ENCODE results near the gene STX2. TPM values are rescaled to one million over a fixed set of nuclear protein-coding genes. Genes with fewer than 3 reads are reported as not detected.

The STX2 gene
- total and polyA plus RNA-seq, 2 donors (not counting 3 experiments of a cell fraction or from before 2014, with no cell fraction given), result 26.2 to 32.6 TPM

DNA sequence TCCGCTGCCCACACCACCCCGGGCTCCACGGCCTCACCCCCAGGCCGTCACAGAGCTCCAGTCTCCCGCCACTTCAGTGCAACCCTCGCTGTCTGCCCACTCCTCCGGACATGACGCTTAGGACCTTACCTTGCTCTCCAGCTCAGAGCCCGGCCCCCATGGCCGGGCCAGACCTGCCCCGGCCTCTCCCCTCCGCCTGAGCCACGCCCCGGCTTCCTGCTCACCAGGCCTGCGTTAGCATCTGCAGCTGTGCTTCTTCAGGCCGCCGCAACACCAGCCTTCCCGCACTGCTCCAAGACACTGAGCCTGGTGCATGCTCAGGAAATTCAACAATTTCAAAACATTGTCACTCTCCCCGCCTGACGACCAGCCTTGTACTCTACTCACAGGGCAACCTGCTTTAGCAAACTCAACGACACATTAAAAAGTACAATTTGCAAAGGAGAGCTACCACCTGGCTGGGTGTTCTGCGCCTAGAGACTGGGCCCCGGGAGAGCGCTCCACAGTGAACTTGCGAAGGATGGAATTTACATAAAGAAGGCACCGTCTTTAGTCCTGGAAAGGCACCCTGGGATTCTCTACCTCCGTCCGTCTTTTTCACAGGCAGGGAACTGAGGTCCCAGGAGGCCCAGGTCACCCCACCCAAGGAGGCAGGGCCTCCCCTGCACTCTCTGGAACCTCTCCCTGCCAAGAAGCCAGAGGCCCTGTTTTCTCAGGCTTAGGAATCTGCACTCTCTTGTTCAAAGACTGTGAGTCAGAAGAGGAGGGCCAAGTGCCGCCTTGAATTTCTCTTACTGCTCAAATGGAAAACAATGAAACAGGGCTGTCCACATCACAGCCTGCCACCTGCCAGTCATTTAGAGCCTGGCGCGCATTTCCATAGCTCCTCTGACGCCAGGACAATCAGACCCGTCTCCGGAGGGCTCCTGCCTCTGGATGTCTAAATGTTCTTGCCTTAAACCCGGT lies 51.3 kb downstream of the STX2 start:
- dilution Hi-C loops (cut with MboI; ENCODE audit: extremely low pct_ligation_motif_present, low sequenced_read_pairs), result no loop called here
- Histone ChIP-seq H3K4me3 (replicated peaks in 1 of 3; ENCODE audit: insufficient read depth in 1 of 3, low read depth in 1 of 3, low read length in 3 of 3) (no peak overlapping the region), H3K4me1 (ENCODE audit: control insufficient read depth, extremely low read depth, insufficient read depth, low read length) (no peaks in the 10 kb centered on the region), H3K27ac (ENCODE audit: insufficient read depth, low read depth, low read length) (no peak overlapping the region), H3K9ac (replicated peaks; ENCODE audit: extremely low read depth, insufficient read depth, low read length) (no peak overlapping the region), H3K9me1 (replicated peaks; ENCODE audit: control insufficient read depth, extremely low read depth, insufficient read depth, low read length) (no peaks in the 10 kb centered on the region), H3K9me3 (replicated peaks; ENCODE audit: control insufficient read depth, insufficient read depth, low read length) (no peaks in the 10 kb centered on the region), H3K4me2 (ENCODE audit: insufficient read depth, low read length) (no peak overlapping the region), H3K36me3 (ENCODE audit: control insufficient read depth in 2 of 2, extremely low read depth in 1 of 2, insufficient read depth in 2 of 2, low read length in 2 of 2) (peaks cover 0 to 2% of the 10 kb centered on the region in 2 experiments), H3K79me2 (ENCODE audit: control insufficient read depth, insufficient read depth, low read length) (no peaks in the 10 kb centered on the region), H4K20me1 (replicated peaks; ENCODE audit: control insufficient read depth, extremely low read depth, insufficient read depth, low read length) (peaks cover 2% of the 10 kb centered on the region), H3K27me3 (ENCODE audit: control insufficient read depth in 2 of 2, insufficient read depth in 2 of 2, low read length in 2 of 2) (no peaks in the 10 kb centered on the region), H2AFZ (ENCODE audit: low read depth, low read length) (no peak overlapping the region)
- BruUV-seq (replicated peaks), result no TSS peak
- ChIA-PET CTCF (interaction anchor here (0.6 to 1.5 kb wide), 2 partner anchors 12 to 32 kb away, joined by 3 read pairs; no protein-coding TSS in a partner anchor), POLR2A (no interaction called here)
- DNase-seq (ENCODE audit: low read depth, low spot score) (no peak), FAIRE-seq (no peak)
- no peak for TF ChIP-seq FOS (IDR thresholded peaks at IDR 0.05; ENCODE audit: borderline replicate concordance, insufficient read depth, low read length)
- TF ChIP-seq JUN (IDR thresholded peaks at IDR 0.05; ENCODE audit: borderline replicate concordance, insufficient read depth, insufficient read length, low read depth), result no peak
- TF ChIP-seq POLR2AphosphoS5 (IDR thresholded peaks at IDR 0.05; ENCODE audit: insufficient read depth, low read depth, low read length), result no peak
- TF ChIP-seq GATA2 (IDR thresholded peaks at IDR 0.05; ENCODE audit: insufficient read depth, insufficient read length, low read depth, low read length), result no peak
- no peak for TF ChIP-seq POLR2A (IDR thresholded peaks at IDR 0.05; ENCODE audit: low read depth, low read length)
- TF ChIP-seq EZH2 (IDR thresholded peaks at IDR 0.05; ENCODE audit: borderline replicate concordance, low read depth, low read length, severe bottlenecking), result no peak
- TF ChIP-seq MYC (IDR thresholded peaks at IDR 0.05; ENCODE audit: low read depth, low read length), result no peak
- TF ChIP-seq, protein P1, sequence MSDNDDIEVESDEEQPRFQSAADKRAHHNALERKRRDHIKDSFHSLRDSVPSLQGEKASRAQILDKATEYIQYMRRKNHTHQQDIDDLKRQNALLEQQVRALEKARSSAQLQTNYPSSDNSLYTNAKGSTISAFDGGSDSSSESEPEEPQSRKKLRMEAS (IDR thresholded peaks at IDR 0.05; ENCODE audit: insufficient read depth, insufficient read length), result no peak
- no peak for TF ChIP-seq CTCF (IDR thresholded peaks at IDR 0.05; ENCODE audit: extremely low read depth in 1 of 2, insufficient read depth in 1 of 2, low read depth in 1 of 2, low read length in 2 of 2)
- intact Hi-C loops (cut with micrococcal nuclease), result no loop called here
